ENCODE results near the gene CHRNA5.

The CHRNA5 gene

GRCh38 chr15:78616506-78616905, 51.2 kb downstream of the CHRNA5 start:
- Histone ChIP-seq H3K4me1 (peaks cover 11 to 25% (median 18%) of the 10 kb centered on the region in 10 experiments; a peak in 18 of 20 replicates), H3K27ac (no peak overlapping the region), H3K36me3 (no peaks in the 10 kb centered on the region), H3K9me3 (replicated peaks in 1 of 11) (no peaks in the 10 kb centered on the region), H3K4me2 (peak overlapping the region in 3 of 11 experiments; percentile 17 to 67 (median 46); a peak in 4 of 22 replicates), H3K9ac (no peak overlapping the region), H3K27me3 (peaks cover 30 to 32% (median 31%) of the 10 kb centered on the region in 11 experiments), H3K4me3 (no peak overlapping the region), H4K20me1 (peaks cover 0 to 25% (median 9%) of the 10 kb centered on the region in 11 experiments; a peak in 11 of 22 replicates)
- TF ChIP-seq Cebpa-rat (IDR thresholded peaks at IDR 0.05), result no peak

GRCh38 chr15:78617076-78617475, 51.8 kb downstream of the CHRNA5 start:
- no peak for TF ChIP-seq Cebpa-rat (IDR thresholded peaks at IDR 0.05)

GRCh38 chr15:78617516-78617915, 52.2 kb downstream of the CHRNA5 start:
- Histone ChIP-seq H3K27me3 (peaks cover 40 to 42% (median 41%) of the 10 kb centered on the region in 11 experiments), H3K9ac (no peak overlapping the region), H3K4me2 (peak overlapping the region in 3 of 11 experiments; percentile 17 to 67 (median 46); a peak in 4 of 22 replicates), H4K20me1 (peaks cover 0 to 31% (median 9%) of the 10 kb centered on the region in 11 experiments; a peak in 11 of 22 replicates), H3K36me3 (no peaks in the 10 kb centered on the region), H3K9me3 (replicated peaks in 1 of 11) (no peaks in the 10 kb centered on the region), H3K27ac (no peak overlapping the region), H3K4me1 (peaks cover 11 to 25% (median 18%) of the 10 kb centered on the region in 10 experiments; a peak in 18 of 20 replicates), H3K4me3 (no peak overlapping the region)
- TF ChIP-seq Cebpa-rat (IDR thresholded peaks at IDR 0.05), result no peak

More at GRCh38 chr15:78617076-78617475, 51.8 kb downstream of the CHRNA5 start:
- peaks cover 11 to 25% (median 18%) of the 10 kb centered on the region in 10 experiments; a peak in 18 of 20 replicates for H3K4me1 ChIP-seq
- H3K4me3 ChIP-seq, result no peak overlapping the region
- H3K27ac ChIP-seq, result no peak overlapping the region
- no peaks in the 10 kb centered on the region for H3K36me3 ChIP-seq
- peaks cover 36 to 37% (median 37%) of the 10 kb centered on the region in 11 experiments for H3K27me3 ChIP-seq
- no peaks in the 10 kb centered on the region for H3K9me3 ChIP-seq (replicated peaks in 1 of 11)
- no peak overlapping the region for H3K9ac ChIP-seq
- H3K4me2 ChIP-seq, result peak overlapping the region in 4 of 11 experiments; percentile 4 to 67 (median 32); a peak in 6 of 22 replicates
- peaks cover 0 to 30% (median 9%) of the 10 kb centered on the region in 11 experiments; a peak in 11 of 22 replicates for H4K20me1 ChIP-seq

- Histone ChIP-seq H3K36me3 (no peaks in the 10 kb centered on the region), H3K27me3 (peaks cover 44 to 47% (median 46%) of the 10 kb centered on the region in 11 experiments), H4K20me1 (peaks cover 0 to 31% (median 9%) of the 10 kb centered on the region in 11 experiments; a peak in 11 of 22 replicates), H3K4me2 (peak overlapping the region in 1 of 11 experiments; percentile 67; a peak in 1 of 22 replicates), H3K27ac (no peak overlapping the region), H3K4me3 (no peak overlapping the region), H3K9me3 (replicated peaks in 1 of 11) (no peaks in the 10 kb centered on the region), H3K4me1 (peaks cover 11 to 25% (median 18%) of the 10 kb centered on the region in 10 experiments; a peak in 18 of 20 replicates), H3K9ac (no peak overlapping the region)
- TF ChIP-seq Cebpa-rat (IDR thresholded peaks at IDR 0.05), result no peak
Measured at GRCh38 chr15:78618064-78618463, 52.7 kb downstream of the CHRNA5 start.

GRCh38 chr15:78618490-78618934, 53.2 kb downstream of the CHRNA5 start:
- TF ChIP-seq Cebpa-rat (IDR thresholded peaks at IDR 0.05), result no peak

GRCh38 chr15:78619022-78619950, 54.0 kb downstream of the CHRNA5 start:
- Histone ChIP-seq H3K36me3 (no peaks in the 10 kb centered on the region), H3K4me2 (peak overlapping the region in 9 of 11 experiments; percentile 92 to 99 (median 97); a peak in 8 of 22 replicates), H3K9ac (no peak overlapping the region), H3K27ac (no peak overlapping the region), H3K9me3 (replicated peaks in 1 of 11) (no peaks in the 10 kb centered on the region), H3K4me3 (peak overlapping the region in 4 of 10 experiments; percentile 56 to 64 (median 61); a peak in 6 of 20 replicates), H4K20me1 (peaks cover 0 to 31% (median 9%) of the 10 kb centered on the region in 11 experiments; a peak in 11 of 22 replicates), H3K4me1 (peaks cover 11 to 25% (median 18%) of the 10 kb centered on the region in 10 experiments; a peak in 18 of 20 replicates), H3K27me3 (peaks cover 44 to 56% (median 51%) of the 10 kb centered on the region in 11 experiments)
- TF ChIP-seq Cebpa-rat (IDR thresholded peaks at IDR 0.05), result no peak

More at GRCh38 chr15:78618490-78618934, 53.2 kb downstream of the CHRNA5 start:
- Histone ChIP-seq H3K9ac (no peak overlapping the region), H3K4me1 (peaks cover 11 to 25% (median 18%) of the 10 kb centered on the region in 10 experiments; a peak in 18 of 20 replicates), H3K4me2 (peak overlapping the region in 1 of 11 experiments; percentile 5; a peak in 1 of 22 replicates), H3K36me3 (no peaks in the 10 kb centered on the region), H3K27ac (no peak overlapping the region), H3K27me3 (peaks cover 44 to 52% (median 51%) of the 10 kb centered on the region in 11 experiments), H3K4me3 (no peak overlapping the region), H3K9me3 (replicated peaks in 1 of 11) (no peaks in the 10 kb centered on the region), H4K20me1 (peaks cover 0 to 31% (median 9%) of the 10 kb centered on the region in 11 experiments; a peak in 11 of 22 replicates)

GRCh38 chr15:78620021-78620526, 54.8 kb downstream of the CHRNA5 start:
- no peak for TF ChIP-seq Cebpa-rat (IDR thresholded peaks at IDR 0.05)
- Histone ChIP-seq H3K4me2 (peak overlapping the region; percentile 80 to 99 (median 97)), H3K9me3 (replicated peaks in 1 of 11) (no peaks in the 10 kb centered on the region), H3K27me3 (peaks cover 44 to 56% (median 51%) of the 10 kb centered on the region in 11 experiments), H4K20me1 (peaks cover 0 to 31% (median 9%) of the 10 kb centered on the region in 11 experiments; a peak in 12 of 22 replicates), H3K27ac (no peak overlapping the region), H3K4me3 (peak overlapping the region; percentile 51 to 71 (median 59)), H3K4me1 (peaks cover 11 to 25% (median 18%) of the 10 kb centered on the region in 10 experiments; a peak in 18 of 20 replicates), H3K9ac (peak overlapping the region in 7 of 11 experiments; percentile 7 to 68 (median 53); a peak in 5 of 22 replicates), H3K36me3 (no peaks in the 10 kb centered on the region)

All from BLaER1 treated with 17β-estradiol and CSF1 and Interleukin-3, amounts not matched to agents 10 nM and 100 nM (cell line).